ENCODE results near the gene HSPA9. TPM values are rescaled to one million over a fixed set of nuclear protein-coding genes. Genes with fewer than 3 reads are reported as not detected.

HSPA9 gene
- total and polyA plus RNA-seq, 10 of the 15 experiments (the other 5 are each of a cell fraction or from before 2014, with no cell fraction given) = 145 to 455 (median 343) TPM

DNA sequence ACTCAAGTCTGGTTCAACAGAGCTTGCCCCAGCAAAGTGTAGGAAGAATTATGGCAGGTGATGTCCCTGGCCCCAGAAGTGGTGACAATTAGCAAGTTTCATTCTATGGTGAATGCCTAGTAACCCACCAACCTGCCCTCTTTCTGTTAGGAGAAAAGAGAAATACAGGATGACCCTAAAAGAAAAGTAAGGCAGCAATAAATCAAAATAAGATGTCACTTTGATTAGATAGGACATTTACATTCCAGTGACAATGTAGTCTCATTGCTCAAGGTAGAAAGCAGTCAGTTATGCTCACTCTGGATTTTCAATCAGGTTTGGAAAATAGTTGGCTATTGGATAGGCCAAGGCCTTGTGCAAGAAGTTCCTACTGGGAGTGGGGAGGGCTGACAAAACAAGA is 5.6 kb upstream of the HSPA9 start:
- CTCF ChIA-PET = interaction anchor here (1.4 to 2.4 kb wide), 7 partner anchors 12 to 671 kb away, joined by 3 to 41 read pairs (median 12); no protein-coding TSS in a partner anchor
- Histone ChIP-seq H3K4me1 (ENCODE audit: control insufficient read depth, insufficient read depth, low read length) (no peaks in the 10 kb centered on the region), H3K9me3 (replicated peaks; ENCODE audit: control insufficient read depth, insufficient read depth, low read length) (no peaks in the 10 kb centered on the region), H2AFZ (ENCODE audit: control insufficient read depth, low read depth, low read length) (no peak overlapping the region), H3K4me3 (no peak overlapping the region), H3K79me2 (ENCODE audit: control insufficient read depth, insufficient read depth, low read length) (no peaks in the 10 kb centered on the region), H3K9ac (ENCODE audit: control insufficient read depth, insufficient read depth, low read length) (no peak overlapping the region), H3K4me2 (ENCODE audit: control insufficient read depth, insufficient read depth) (no peak overlapping the region), H3K27me3 (replicated peaks in 1 of 2; ENCODE audit: control insufficient read depth in 2 of 2, insufficient read depth in 2 of 2, low read length in 1 of 2) (no peaks in the 10 kb centered on the region), H4K20me1 (ENCODE audit: control insufficient read depth, insufficient read depth) (no peaks in the 10 kb centered on the region), H3K27ac (ENCODE audit: control insufficient read depth, insufficient read depth) (no peak overlapping the region), H3K36me3 (ENCODE audit: control insufficient read depth in 2 of 2, insufficient read depth in 2 of 2, low read length in 1 of 2) (no peaks in the 10 kb centered on the region)
- intact Hi-C loops (cut with micrococcal nuclease; ENCODE audit: unreplicated experiment) (no loop called here), in situ Hi-C loops (cut with MboI) (no loop called here)
- SMC1A ChIA-PET (ENCODE audit: uncharacterized antibody, unreplicated experiment) = interaction anchor here (0.6 to 2.3 kb wide), 8 partner anchors 16 to 214 kb away, joined by 4 to 14 read pairs (median 6); no protein-coding TSS in a partner anchor
- POLR2A ChIA-PET = no interaction called here
- DNase-seq (ENCODE audit: low read depth, low spot score) (no peak), ATAC-seq (no peak), FAIRE-seq (no peak)
- no peak for TF ChIP-seq SUZ12 (IDR thresholded peaks at IDR 0.05; ENCODE audit: unreplicated experiment)
- no peak for TF ChIP-seq ZZZ3 (IDR thresholded peaks at IDR 0.05; ENCODE audit: control insufficient read depth, insufficient read length, low read depth)
- BruUV-seq (replicated peaks) = no TSS peak
- RAD21 ChIA-PET (ENCODE audit: unreplicated experiment) = no interaction called here

DNA sequence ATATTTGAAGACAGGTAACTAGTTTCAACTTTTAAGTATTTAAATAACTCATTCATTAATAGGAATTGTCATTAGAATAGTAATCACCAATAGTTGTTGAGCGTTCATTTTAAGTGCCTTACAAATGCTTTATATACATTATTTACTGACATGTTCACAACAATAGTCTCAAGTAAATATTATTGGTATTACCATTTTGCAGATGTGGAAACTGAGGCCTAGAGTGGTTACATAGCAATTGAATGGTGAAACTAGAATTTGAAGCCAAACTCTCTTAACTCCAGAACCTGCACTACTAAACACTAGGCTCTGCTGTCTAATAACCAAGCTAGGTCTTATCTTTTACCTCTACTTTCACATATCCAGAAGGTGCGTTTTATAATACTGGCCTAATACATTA is 4.8 kb upstream of the HSPA9 start:
- no peak overlapping the region for H3K4me2 ChIP-seq (ENCODE audit: control insufficient read depth, insufficient read depth)
- ChIA-PET RAD21 (ENCODE audit: unreplicated experiment) (interaction anchor here (0.6 to 1.5 kb wide), 15 partner anchors 8 to 683 kb away, joined by 3 to 9 read pairs (median 4); partner anchors contain the start of gene ETF1), POLR2A (interaction anchor here (1.2 kb wide), 1 partner anchor 24 kb away, joined by 3 read pairs; no protein-coding TSS in a partner anchor), CTCF (interaction anchor here (0.6 to 2.4 kb wide), 29 partner anchors 10 to 682 kb away, joined by 3 to 41 read pairs (median 6); partner anchors contain the start of gene ETF1), SMC1A (ENCODE audit: uncharacterized antibody, unreplicated experiment) (interaction anchor here (0.6 to 2.3 kb wide), 17 partner anchors 8 to 693 kb away, joined by 3 to 14 read pairs (median 4); no protein-coding TSS in a partner anchor)
- no peak overlapping the region for H3K4me3 ChIP-seq
- no peaks in the 10 kb centered on the region for H3K36me3 ChIP-seq (ENCODE audit: control insufficient read depth in 2 of 2, insufficient read depth in 2 of 2, low read length in 1 of 2)
- no peaks in the 10 kb centered on the region for H3K4me1 ChIP-seq (ENCODE audit: control insufficient read depth, insufficient read depth, low read length)
- TF ChIP-seq, protein P1, sequence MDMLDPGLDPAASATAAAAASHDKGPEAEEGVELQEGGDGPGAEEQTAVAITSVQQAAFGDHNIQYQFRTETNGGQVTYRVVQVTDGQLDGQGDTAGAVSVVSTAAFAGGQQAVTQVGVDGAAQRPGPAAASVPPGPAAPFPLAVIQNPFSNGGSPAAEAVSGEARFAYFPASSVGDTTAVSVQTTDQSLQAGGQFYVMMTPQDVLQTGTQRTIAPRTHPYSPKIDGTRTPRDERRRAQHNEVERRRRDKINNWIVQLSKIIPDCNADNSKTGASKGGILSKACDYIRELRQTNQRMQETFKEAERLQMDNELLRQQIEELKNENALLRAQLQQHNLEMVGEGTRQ (IDR thresholded peaks at IDR 0.05; ENCODE audit: borderline replicate concordance, low read depth, low read length) = no peak
- TF ChIP-seq BHLHE40 (IDR thresholded peaks at IDR 0.05; ENCODE audit: borderline replicate concordance in 1 of 2, low read depth in 2 of 2, low read length in 1 of 2) = no peak
- no peak for TF ChIP-seq RFX5 (IDR thresholded peaks at IDR 0.05; ENCODE audit: low read depth, low read length)
- TF ChIP-seq, protein P2, sequence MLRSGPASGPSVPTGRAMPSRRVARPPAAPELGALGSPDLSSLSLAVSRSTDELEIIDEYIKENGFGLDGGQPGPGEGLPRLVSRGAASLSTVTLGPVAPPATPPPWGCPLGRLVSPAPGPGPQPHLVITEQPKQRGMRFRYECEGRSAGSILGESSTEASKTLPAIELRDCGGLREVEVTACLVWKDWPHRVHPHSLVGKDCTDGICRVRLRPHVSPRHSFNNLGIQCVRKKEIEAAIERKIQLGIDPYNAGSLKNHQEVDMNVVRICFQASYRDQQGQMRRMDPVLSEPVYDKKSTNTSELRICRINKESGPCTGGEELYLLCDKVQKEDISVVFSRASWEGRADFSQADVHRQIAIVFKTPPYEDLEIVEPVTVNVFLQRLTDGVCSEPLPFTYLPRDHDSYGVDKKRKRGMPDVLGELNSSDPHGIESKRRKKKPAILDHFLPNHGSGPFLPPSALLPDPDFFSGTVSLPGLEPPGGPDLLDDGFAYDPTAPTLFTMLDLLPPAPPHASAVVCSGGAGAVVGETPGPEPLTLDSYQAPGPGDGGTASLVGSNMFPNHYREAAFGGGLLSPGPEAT (IDR thresholded peaks at IDR 0.05; ENCODE audit: low read depth) = no peak
- no peak for TF ChIP-seq NFYA (IDR thresholded peaks at IDR 0.05; ENCODE audit: borderline replicate concordance, low read depth, low read length)
- TF ChIP-seq, protein P3, sequence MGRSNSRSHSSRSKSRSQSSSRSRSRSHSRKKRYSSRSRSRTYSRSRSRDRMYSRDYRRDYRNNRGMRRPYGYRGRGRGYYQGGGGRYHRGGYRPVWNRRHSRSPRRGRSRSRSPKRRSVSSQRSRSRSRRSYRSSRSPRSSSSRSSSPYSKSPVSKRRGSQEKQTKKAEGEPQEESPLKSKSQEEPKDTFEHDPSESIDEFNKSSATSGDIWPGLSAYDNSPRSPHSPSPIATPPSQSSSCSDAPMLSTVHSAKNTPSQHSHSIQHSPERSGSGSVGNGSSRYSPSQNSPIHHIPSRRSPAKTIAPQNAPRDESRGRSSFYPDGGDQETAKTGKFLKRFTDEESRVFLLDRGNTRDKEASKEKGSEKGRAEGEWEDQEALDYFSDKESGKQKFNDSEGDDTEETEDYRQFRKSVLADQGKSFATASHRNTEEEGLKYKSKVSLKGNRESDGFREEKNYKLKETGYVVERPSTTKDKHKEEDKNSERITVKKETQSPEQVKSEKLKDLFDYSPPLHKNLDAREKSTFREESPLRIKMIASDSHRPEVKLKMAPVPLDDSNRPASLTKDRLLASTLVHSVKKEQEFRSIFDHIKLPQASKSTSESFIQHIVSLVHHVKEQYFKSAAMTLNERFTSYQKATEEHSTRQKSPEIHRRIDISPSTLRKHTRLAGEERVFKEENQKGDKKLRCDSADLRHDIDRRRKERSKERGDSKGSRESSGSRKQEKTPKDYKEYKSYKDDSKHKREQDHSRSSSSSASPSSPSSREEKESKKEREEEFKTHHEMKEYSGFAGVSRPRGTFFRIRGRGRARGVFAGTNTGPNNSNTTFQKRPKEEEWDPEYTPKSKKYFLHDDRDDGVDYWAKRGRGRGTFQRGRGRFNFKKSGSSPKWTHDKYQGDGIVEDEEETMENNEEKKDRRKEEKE (IDR thresholded peaks at IDR 0.05) = no peak
- TF ChIP-seq HDGF (IDR thresholded peaks at IDR 0.05) = no peak
- TF ChIP-seq FOXM1 (IDR thresholded peaks at IDR 0.05; ENCODE audit: low read depth, low read length) = no peak
- no peak for FAIRE-seq
- H3K27me3 ChIP-seq (replicated peaks in 1 of 2; ENCODE audit: control insufficient read depth in 2 of 2, insufficient read depth in 2 of 2, low read length in 1 of 2) = no peaks in the 10 kb centered on the region
- H3K9ac ChIP-seq (ENCODE audit: control insufficient read depth, insufficient read depth, low read length) = no peak overlapping the region
- no peak for ATAC-seq
- no peaks in the 10 kb centered on the region for H3K9me3 ChIP-seq (replicated peaks; ENCODE audit: control insufficient read depth, insufficient read depth, low read length)
- BruUV-seq (replicated peaks) = no TSS peak
- intact Hi-C loops (cut with micrococcal nuclease; ENCODE audit: unreplicated experiment) = no loop called here
- H2AFZ ChIP-seq (ENCODE audit: control insufficient read depth, low read depth, low read length) = no peak overlapping the region
- H3K79me2 ChIP-seq (ENCODE audit: control insufficient read depth, insufficient read depth, low read length) = peaks cover 3% of the 10 kb centered on the region
- no peaks in the 10 kb centered on the region for H4K20me1 ChIP-seq (ENCODE audit: control insufficient read depth, insufficient read depth)
- WGBS (ENCODE audit: insufficient coverage, insufficient replicate concordance, low lambda C conversion rate, missing lambda C conversion rate) = 92% methylated on average over 2 of the region's 2 CpGs
- DNase-seq (ENCODE audit: low read depth, low spot score) = no peak
- H3K27ac ChIP-seq (ENCODE audit: control insufficient read depth, insufficient read depth) = no peak overlapping the region
- in situ Hi-C loops (cut with MboI) = no loop called here
